RWPE1 (cell line): ENCODE measurements around the gene RFX1.
"Not testable (repeated sequence)": the region's sequence is repeated elsewhere in the genome, so short reads cannot be mapped to it uniquely, and the experiment has no call there.

Experiments used
- CTCF ChIA-PET: fragments of 350-600 bp; sonication (Branson Sonifier 250); formaldehyde crosslinking; extraction: SDS; loops from one replicate; lab custom pipeline; 2021; lab: Yijun Ruan, JAX
- POLR2A ChIA-PET: fragments of 400-600 bp; formaldehyde crosslinking; extraction: SDS; loops from one replicate; lab custom pipeline; 2020; ENCODE audit warnings: antibody characterized with exemption; ENCODE audit not compliant: low non-redundant PET; lab: Yijun Ruan, JAX
- DNase-seq: peaks from one replicate; pipeline ENCODE4 v3.0.0; 2012; ENCODE audit warnings: low spot score
- H3K27ac ChIP-seq: fragments of 450-650 bp; 2 replicates; pipeline ENCODE4 v1.5.1; 2017
- TF ChIP-seq, protein P1 (sequence below): fragments of 450-650 bp; conservative IDR thresholded peaks from 2 replicates; pipeline ENCODE4 v1.5.1; 2017; ENCODE audit warnings: low read depth, mild to moderate bottlenecking

RFX1 gene

DNA sequence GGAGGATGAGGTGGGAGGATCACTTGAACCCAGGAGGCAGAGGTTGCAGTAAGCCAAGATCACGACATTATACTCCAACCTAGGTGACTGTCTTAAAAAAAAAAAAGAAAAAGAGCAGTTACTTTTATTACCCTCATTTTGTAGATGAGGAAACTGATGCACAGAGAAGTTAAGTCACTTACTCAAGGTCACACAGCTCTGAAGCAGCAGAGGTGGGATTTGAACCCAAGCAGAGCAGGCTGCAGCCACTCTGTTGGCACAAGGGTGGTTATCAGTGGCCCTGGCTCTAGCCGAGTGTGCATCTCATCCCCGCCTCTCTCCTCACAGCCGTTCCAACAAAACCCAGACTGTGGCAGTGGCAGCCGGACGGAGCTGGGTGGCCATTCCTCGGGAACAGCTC lies 33.1 kb upstream of the RFX1 start:
- ChIA-PET POLR2A (no interaction called here), CTCF (interaction anchor here (1.0 kb wide), 1 partner anchor 8 kb away, joined by 8 read pairs; the partner anchor contains the start of gene IL27RA)
- no peak overlapping the region for H3K27ac ChIP-seq
- TF ChIP-seq, protein P1, sequence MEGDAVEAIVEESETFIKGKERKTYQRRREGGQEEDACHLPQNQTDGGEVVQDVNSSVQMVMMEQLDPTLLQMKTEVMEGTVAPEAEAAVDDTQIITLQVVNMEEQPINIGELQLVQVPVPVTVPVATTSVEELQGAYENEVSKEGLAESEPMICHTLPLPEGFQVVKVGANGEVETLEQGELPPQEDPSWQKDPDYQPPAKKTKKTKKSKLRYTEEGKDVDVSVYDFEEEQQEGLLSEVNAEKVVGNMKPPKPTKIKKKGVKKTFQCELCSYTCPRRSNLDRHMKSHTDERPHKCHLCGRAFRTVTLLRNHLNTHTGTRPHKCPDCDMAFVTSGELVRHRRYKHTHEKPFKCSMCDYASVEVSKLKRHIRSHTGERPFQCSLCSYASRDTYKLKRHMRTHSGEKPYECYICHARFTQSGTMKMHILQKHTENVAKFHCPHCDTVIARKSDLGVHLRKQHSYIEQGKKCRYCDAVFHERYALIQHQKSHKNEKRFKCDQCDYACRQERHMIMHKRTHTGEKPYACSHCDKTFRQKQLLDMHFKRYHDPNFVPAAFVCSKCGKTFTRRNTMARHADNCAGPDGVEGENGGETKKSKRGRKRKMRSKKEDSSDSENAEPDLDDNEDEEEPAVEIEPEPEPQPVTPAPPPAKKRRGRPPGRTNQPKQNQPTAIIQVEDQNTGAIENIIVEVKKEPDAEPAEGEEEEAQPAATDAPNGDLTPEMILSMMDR = no peak
- no peak for DNase-seq

DNA sequence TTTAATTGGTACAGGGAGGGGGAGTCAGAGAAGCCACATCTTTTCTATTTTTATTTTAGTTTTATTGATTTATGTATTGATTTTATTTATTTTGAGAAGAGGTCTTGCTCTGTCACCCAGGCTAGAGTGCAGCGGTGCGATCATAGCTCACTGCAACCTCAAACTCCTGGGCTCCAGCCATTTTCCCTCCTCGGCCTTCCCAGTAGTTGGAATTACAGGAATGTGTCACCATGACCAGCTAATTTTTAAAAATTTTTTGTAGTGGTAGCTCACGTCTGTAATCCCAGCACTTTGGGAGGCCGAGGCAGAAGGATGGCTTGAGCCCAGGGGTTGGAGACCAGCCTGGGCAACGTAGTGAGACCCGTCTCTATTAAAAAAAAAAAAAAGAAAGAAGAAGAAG lies 29.6 kb upstream of the RFX1 start:
- no peak for DNase-seq
- CTCF ChIA-PET = interaction anchor here (0.7 kb wide), 1 partner anchor 80 kb away, joined by 5 read pairs; no protein-coding TSS in a partner anchor
- POLR2A ChIA-PET = no interaction called here

DNA sequence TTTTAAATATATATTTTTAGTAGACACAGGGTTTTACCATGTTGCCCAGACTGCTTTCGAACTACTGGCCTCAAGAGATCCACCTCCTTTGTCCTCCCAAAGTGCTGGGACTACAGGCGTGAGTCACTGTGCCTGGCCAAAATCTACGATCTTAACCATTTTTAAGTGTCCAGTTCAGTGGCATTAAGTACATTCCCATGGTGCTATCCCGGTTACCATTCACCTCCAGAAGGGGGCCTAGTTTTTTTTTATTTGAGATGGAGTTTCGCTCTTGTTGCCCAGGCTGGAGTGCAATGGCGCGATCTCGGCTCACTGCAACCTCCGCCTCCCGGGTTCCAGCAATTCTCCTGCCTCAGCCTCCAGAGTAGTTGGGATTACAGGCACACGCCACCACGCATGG lies 29.0 kb upstream of the RFX1 start:
- H3K27ac ChIP-seq, POLR2A ChIA-PET, CTCF ChIA-PET, DNase-seq: not testable (repeated sequence)

More for the DNA sequence above, 29.6 kb upstream of the RFX1 start:
- H3K27ac ChIP-seq = no peak overlapping the region
- TF ChIP-seq, protein P1 = no peak

DNA sequence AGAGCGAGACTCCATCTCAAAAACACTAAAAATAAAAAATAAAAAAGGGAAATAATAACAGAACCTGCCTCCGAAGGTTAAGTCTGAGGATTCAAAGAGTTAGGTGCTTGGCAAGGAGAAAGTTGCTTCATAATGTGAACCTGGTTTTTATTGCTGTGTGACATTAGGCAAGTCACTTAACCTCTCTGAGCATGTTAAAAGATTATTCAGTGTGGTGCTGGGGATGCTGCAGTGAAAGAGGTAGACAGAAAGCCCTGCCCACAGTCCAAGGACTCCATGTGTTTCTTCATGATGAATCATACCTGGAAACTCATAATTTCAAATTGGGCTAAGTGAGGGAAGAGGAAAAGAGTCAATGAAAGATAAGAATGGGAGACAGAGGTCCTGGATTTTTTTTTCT lies 27.8 kb upstream of the RFX1 start:
- H3K27ac ChIP-seq = no peak overlapping the region
- TF ChIP-seq, protein P1 = no peak
- no peak for DNase-seq
- ChIA-PET CTCF (no interaction called here), POLR2A (no interaction called here)

DNA sequence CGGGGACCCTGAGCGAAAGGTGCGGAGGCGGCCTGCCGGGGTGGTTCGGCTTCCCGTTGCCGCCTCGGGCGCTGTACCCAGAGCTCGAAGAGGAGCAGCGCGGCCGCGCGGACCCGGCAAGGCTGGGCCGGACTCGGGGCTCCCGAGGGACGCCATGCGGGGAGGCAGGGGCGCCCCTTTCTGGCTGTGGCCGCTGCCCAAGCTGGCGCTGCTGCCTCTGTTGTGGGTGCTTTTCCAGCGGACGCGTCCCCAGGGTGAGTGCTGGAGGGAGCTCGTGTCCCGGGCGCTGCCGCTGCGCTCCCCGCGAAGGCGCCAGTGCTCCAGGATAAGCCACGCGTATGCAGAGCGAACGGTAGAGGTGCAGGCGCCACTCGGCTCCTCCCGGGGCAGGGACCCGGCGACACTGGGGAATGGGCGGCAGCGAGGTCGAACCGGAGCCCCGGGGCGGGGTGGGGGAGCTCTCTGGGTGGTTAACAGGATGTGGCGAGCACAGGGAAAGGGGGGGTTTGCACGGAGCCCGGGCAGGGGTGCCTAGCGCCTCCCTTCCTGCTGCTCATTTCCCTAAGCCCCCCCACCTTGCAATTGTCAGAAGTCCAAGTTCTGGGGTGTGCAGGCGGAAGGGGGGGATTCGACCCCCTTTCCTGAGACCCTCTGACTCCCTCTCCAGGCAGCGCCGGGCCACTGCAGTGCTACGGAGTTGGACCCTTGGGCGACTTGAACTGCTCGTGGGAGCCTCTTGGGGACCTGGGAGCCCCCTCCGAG lies 25.8 kb upstream of the RFX1 start, which contains the start of gene IL27RA:
Gene IL27RA (plus strand): TSS at position 44 of the 762 bp plus-strand sequence. CDS start 111 bp downstream, at position 155.
- CTCF ChIA-PET = interaction anchor here (0.5 to 1.2 kb wide), 8 partner anchors 8 to 242 kb away, joined by 3 to 8 read pairs (median 4); partner anchors contain the start of gene MISP3
- H3K27ac ChIP-seq = peak within 1 kb of the TSS; percentile 60
- POLR2A ChIA-PET = no interaction called here
- DNase-seq = peak; percentile 54
- TF ChIP-seq, protein P1 = peak; percentile 82

DNA sequence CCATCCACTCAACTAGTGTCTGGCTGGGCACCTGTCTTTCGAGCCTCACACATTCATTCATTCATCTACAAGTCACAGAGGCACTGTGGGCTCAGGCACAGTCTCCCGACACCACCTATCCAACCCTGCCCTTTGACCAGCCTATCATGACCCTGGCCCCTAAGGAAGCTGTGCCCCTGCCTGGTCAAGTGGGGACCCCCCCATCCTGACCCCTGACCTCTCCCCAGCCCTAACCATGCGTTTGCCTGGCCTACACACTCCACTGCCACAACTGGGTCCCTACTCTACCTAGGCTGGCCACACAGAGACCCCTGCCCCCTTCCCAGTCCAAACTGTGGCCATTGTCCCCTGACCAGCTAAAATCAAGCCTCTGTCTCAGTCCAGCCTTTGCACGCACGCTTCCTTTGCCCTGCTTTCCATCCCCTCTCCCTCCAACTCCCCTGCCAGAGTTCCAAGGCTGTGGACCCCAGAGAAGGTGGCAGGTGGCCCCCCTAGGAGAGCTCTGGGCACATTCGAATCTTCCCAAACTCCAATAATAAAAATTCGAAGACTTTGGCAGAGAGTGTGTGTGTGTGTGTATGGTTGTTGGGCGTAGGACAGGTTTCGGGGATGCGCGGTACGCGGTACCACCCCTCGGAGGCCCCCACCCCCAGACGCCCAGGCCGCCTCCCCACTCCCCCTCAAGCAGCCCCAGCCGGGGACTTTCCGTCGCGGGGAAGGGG lies 25.0 kb upstream of the RFX1 start:
- DNase-seq = no peak
- TF ChIP-seq, protein P1 = no peak
- peak overlapping the region; percentile 60 for H3K27ac ChIP-seq
- CTCF ChIA-PET = interaction anchor here (0.5 to 1.2 kb wide), 9 partner anchors 9 to 241 kb away, joined by 3 to 8 read pairs (median 5); partner anchors contain the start of gene MISP3
- POLR2A ChIA-PET = no interaction called here
